DMS53 (cell line): ENCODE measurements around the gene ARAP1.

Experiments
- DNase-seq: peaks from one replicate; lab custom pipeline; 2025; lab: John Stamatoyannopoulos, UW

Gene ARAP1

DNA sequence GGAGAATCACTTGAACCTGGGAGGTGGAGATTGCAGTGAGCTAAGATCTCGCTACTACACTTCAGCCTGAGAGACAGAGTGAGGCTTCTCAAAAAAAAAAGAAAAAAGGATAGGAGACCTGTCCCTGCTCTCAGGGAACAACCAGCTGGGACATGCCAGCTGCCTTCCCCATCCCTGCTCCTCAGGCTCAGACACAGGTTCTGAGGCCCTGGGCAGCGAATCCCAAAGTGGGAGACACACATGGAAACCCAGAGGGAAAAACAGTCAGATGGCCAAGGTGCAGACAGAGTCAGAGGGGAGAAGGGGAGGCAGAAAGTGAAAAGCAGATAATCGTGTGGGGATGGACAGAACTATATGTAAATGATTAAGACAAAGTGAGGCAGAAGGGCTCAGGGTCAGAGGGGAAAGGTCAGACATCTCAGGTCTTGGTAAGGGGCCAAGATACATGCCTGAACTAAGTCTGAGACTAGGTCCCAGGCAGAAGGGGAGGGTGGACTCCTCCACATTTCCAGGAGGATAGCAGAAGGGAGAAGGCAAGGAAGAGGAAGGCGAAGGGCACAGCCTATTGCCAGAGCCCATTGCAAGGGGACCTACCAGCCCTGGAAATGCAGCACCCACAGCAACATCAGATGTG is 27.4 kb upstream of the ARAP1 start:
- DNase-seq = no peak

DNA sequence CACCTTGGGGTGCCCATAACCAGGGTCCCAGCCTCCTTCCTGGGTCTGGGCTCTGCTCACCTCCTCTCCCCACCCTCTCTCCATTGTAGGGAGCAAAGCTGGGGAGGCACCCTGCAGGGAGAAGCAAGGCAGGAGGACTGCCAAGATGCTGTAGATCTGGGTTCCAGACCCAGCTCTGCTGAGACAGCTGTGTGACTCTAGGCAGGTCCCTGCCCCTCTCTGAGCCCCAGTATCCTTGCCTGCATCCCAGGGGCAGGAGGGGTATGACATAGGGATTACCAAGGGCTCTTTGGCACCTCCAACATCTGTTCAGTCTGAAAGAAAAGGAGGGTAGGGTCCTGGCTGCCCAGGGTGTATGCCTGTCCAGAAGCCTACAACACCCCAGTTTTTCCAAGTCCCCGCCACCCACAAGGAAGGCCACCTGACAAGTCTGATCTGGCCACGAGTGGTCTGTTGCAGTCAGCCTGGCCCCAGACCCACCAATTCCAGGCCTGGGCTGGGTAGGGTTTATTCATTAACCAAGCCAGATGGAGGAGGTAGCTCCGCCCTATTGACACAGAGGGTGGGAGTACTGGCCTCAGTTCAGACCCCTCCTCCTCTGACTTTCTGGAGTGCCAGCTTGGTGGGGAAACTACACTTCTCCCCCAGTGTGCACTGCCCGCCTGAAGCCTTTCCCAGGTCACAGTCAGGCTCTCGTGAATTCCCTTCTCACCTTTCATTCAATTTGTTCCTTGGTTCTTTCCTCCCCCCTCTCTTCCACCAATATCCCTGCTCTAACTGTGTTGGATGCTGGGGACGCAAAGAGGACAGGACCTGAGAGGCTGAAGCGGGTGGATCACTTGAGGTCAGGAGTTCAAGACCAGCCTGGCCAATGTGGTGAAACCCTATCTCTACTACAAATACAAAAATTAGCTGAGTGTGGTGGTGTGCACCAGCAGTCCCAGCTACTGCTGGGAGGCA is 26.6 kb upstream of the ARAP1 start:
- peak; percentile 85 for DNase-seq

DNA sequence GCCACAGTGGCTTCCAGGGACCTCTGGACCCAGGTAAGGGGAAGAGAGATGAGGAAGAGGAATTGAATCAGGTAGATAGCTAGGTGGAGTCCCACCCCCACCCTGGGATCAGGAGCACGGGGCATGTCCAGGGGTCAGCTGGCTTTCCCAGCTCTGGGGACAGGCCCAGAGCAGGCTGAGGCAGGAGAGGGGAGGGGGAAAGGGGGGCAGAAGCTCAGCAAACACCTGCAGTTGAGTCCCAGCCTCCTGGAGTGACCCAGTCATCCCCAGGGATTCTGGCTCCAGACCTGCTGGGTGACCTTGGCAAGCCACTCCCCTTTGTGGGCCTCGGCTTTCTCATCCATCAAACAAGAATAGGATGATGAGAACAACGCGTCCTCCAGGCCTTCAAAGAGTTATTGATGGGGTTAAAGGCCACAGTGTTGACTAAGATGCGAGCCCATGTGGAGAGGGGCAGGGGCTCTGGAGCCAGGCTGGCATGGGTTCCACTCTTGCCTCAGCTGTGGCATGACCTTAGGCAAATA is 25.6 kb upstream of the ARAP1 start:
- peak; percentile 85 for DNase-seq

DNA sequence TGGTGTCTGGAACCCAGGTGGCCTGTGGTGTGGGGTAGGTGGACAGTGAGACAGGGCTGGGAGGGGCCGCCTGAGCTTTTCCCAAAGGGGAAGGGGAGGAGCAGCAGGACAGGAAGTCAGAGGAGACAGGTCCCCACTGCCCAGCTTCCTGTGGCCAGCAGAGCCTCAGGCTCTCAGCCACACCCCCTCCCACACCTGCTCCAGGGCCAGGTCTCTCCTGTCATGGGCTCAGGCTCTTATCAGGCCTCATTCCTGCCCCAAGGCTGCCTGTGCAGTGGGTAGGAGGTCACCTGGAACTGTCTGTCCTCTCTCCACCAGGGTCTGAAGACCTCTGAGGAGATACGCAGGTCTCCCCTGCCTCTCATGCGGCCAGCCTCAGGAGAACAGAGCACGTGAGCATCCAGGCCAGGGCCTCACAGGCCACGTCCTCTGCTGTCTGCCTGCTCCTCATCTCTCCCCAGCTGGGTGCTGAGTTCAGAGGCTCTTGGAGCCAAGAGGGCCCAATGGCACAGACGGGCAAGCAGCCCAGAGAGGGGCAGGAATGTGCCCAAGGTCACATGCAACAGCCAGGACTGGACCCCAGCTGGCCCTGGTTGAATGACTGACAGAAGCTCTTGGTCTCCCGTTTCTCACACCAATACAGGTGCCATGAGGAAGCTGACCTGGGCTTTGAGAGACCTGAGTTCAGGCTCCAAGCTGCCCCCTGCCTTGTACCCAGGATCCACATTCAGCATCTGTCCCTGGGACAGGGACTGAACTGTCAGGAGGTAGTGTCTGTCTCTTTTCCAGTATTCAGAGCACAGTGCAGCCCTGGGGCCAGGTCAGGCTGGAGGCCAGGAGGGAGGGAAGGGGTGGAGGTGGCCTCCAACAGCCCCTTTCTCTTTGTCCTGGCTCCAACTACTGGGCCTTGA is 24.9 kb upstream of the ARAP1 start:
- peak; percentile 80 for DNase-seq

DNA sequence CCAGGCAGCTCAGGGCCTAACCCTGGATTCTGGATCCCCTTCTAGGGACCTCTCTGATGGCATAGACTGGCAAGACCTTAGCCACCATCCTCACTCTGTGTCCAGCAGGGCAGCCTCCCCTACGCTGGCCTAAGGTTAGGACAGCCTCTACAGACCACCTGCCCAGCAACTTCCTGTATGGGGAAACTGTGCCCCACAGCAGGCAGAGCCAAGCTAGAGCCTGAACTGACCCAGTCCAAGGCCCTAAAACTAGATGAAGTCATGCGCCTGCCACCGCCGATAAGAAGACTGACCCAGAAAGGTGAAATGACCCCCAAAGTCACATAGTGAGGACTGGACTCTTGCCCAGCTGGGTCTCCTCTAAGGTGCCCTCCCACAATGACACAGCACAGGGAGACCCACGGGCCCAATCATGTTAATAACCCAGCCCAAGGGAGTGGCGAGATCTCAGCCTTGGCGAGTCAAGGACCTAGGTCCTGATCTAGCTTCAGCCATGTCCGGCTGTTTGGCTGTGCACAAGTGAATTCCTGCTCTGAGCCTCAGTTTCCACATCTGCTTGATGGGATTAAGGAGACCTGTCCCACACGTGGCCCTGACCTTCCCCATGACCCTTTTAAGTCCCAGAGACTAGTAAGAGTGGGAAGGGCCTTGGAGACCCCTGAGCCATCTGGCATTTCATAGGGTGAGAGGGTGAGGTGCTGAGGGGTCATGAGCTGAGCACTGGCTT is 24.1 kb upstream of the ARAP1 start:
- DNase-seq = no peak

DNA sequence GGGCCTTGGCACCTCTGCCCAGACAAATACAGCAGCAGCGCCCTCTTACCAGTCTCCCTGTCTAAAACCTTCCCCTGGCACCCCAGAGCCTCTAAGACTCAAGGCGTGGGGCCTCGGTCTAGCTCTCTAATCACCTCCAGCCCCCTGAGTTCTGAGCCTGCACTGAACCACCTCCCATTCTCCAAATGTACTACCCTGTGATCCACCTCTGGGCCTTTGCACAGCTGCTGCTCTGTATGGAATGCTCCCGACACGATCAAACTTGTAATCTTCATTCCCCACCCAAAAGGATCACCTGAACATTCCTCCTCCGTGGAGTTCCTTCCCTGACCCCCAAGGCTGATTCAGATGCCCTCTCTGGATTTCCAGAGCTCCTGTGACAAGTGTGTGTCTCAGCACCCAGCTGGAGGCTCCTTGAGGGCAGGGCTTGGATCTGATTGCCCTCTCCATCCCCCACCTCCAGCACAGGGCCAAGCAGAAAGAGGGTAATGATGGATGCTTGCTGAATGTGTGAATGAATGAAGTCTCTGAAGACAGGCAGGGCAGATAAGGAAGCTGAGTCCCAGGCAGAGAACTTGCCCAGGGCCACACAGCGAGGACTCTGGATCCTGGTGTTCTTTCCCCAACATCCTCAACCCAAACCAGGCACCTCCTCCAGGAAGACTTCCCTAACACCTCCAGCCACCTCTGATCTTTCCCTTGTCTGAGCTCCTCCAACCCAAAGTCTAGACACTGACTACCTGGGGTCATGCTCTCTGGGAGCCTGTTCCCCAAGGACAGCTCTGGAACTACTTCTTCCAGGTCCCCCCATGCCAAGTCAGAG is 23.3 kb upstream of the ARAP1 start:
- no peak for DNase-seq

DNA sequence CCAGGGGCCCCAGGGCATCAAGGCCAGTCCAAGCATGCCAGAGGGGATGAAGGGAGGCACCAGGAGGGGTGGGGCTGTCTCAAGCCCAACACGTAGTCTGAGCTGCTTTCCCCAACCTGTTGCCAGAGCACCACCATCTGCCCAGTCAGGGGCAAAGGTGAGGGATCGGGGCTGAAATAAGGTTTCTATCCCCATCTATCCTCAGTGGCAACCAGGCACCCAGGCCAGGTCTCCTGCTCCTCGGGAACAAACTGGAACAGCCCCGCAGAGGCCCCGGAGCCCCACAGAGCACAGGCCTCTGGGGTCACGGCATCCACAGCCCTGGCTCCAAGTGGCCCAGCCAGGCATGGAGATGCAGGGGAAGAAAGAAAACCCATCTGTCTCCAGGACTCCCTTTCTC is 22.3 kb upstream of the ARAP1 start:
- no peak for DNase-seq

DNA sequence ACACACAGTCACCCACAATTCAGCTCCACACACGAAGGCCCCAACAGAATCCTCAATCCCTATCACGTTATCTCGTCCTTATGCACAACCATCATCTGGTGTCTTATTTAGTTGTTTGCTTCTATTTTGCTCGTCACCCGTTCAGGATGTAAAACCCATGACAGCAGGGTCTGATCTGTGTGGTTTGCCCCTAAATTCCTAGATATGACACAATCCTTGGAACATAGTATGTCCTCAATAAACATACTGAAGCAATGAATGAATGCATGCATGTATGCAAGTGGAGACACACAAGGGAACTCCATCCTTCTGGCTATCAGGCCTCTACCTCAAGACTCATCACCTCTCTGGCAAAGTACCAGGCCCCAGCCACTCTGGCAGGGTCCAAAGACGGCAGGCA is 21.5 kb upstream of the ARAP1 start:
- DNase-seq = no peak

DNA sequence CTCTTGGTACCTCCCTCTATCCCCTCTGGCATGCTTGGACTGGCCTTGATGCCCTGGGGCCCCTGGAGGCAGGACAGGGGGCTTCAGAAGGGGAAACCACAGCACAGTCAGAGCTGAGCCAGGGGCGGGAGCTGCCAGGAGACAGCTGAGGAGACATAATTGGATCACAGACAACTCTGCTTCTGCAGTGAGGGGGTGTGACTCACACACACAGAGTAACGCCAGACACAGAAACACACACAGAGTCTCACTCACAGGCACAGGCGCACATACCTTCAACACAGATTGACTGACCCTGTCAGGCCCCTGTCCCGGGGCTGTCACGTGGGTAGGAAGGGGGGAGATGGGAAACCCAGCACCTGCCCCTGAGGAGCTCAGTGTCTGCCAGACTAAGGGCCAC is 21.1 kb upstream of the ARAP1 start:
- DNase-seq = no peak

DNA sequence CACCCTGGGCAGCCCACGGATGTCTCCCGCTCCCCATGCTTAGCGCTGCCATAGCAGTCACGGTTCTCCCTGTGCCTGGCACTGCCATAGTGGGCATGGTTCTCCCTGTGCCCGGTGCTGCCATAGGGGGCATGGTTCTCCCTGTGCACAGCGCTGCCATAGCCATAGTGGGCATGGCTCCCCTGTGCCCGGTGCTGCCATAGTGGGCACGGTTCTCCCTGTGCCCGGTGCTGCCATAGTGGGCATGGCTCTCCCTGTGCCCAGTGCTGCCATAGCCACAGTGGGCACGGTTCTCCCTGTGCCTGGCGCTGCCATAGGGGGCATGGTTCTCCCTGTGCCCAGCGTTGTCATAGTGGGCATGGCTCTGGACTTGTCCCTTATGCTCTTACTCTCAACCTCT is 19.9 kb upstream of the ARAP1 start:
- no peak for DNase-seq

DNA sequence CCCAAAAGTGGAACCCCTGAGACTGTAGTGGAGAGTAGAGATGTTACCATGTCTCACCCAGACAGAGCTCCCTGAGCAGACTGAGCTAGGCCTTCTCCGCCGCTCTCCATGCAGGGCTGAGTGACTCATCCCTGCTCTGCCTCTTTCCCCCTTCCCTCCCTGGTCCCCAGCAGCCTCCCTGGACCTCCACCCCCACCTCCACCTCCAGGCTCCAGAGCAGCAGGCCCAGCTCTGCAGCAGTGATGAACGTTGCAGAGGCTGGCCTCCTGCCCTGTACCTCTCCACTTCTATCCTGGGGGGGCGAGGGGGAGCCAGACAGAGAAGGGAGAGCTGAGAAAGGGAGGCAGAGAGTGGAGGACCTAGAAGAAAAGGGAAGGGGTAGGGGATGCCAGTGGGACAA is 19.3 kb upstream of the ARAP1 start:
- DNase-seq = peak; percentile 56

DNA sequence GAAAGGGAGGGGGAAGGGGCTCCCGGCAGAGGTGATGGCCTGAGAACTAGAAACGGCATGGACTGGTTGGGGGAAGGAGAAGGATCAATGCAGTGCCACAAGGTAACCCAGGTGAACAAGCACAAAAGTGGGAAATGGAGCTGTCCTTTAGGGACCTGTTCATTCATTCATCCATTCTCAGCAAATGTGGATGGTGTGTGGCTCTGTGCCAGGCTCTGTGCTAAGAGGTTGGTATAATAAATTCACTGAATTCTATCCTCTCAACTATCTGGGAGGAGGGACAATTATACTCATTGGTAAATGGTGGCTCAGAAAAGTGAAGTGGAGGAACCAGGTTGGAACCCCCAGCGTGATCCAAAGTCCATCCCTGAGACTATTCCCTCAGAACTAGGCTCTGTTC is 18.6 kb upstream of the ARAP1 start:
- DNase-seq = no peak

DNA sequence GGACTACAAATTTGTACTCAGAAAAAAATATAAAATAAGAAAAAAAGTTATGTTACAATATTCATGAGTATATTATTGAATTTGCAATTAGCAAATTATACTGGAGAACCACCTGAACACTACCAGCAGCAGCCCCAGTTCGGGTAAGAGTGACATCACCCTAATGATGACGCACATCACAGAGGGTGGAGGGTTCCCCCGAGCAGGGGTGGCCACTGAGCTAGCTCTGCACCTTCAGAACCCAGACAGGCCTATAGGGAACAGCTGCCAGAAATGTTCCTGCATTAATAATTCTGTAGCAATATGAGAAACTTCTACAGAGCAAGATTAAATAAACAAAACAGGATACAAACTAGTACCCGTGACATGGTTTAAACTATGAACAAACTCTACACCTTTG is 17.5 kb upstream of the ARAP1 start:
- no peak for DNase-seq

DNA sequence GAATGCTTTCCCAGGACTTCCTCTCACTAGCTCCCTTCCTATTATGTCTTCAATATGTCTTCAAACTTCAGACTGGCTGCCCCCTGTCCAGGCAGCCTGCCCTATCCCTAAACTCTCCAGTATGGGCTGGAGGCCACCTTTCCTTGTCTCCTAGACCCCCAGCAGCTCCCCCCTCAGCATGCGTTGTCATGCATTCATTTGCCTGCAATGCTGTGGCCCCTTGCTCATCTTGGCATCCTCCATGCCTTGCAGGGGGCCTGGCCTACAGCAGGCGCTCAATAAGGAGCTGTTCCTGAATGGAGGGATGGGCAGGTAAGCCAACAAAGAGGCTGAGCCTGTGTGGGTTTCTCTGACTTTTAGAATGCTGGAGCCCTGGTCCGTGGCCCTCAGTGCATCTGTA is 16.4 kb upstream of the ARAP1 start:
- no peak for DNase-seq

DNA sequence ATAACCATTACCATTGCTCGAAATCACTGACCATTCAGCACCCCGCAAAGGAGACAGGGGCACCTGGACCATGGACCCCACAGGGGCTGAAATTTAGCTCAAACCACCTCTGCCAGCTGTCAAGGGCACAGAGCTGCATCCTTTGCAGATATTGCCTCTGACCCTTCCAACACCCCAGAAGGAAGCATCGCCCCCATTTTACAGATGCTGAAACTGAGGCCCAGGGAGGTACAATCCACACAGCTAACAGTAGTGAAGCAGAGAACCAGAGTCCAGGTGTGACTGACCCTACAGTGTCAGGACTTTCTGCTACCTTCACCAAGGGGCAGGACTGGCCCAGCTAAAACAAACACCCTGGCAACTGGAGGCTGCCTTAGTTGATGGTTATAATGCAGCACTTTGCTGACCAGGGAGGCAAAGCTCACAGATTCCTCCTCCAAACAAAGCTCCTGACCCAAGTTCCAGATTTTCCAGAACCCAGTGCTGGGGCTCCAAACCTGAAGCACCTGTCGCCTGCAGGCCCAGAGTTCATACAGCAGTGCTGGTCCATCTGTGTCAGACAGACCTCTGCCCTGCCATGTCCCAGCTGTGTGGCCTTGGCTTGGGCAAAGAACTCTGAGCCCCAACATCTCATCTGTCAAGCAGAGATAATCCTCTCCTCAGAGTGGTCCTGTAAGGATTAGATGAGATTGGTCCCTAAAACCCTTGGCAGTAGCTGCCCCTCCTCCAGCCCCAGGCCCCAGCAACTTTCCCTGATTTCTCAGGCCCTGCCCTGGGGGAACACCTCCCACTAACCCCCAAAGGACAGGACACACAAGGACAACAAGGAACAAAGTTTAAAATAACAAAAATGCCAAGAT is 15.2 kb upstream of the ARAP1 start:
- DNase-seq = no peak

DNA sequence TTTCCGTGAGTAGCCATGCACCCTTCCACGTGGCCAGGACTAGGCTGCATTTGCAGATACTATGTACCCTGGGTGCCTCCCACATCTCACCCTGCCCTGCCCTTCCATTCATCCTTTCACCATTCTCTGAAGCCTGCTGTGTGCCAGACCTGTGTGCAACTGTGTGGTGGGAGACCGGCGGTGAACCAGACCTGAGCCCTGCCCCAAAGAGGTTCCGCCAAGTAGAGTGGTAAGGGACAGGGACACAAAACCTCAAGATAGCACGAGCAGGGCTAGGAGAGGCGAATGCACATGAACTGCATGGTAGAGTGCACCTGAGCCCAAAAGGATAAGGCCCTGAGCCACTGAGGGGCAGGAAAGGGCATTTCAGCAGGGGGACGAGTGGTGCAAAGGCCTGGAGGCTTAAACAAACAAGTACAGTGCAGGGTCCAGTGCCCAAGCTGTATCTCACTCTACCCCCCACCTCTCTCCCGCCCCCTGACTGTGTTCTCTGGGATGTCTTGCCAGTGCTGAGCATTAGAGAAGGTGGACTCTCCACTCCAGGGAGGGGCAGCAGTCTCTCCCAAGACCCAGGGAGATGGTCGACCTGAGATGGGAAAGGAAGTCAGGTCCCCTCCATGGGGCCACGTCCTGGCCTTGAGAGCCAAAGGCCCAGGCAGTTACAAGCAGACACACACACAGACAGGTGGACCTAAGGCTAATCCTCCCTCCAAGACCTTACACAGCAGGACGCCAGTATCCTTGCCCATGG is 14.1 kb upstream of the ARAP1 start:
- DNase-seq = no peak

DNA sequence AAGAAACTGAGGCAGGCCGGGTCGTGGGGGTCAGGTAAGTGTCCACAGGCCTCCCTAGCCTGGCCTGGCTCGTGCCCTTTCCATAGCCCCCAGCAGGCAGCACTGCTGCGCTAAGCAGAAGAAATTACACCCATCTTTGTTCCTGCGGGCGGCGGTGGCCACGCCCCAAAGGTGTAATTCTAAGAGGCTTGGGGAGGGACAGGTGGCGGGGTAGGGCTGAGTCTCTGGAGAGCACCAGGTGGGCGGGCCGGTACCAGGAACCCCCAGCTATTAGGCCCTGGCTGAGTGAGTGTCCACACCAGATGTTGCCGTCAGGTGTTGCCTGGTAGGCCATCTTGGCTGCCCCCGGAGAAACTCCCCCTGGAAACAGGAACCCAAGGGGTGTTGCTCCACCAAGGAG is 12.3 kb upstream of the ARAP1 start:
- peak; percentile 94 for DNase-seq

DNA sequence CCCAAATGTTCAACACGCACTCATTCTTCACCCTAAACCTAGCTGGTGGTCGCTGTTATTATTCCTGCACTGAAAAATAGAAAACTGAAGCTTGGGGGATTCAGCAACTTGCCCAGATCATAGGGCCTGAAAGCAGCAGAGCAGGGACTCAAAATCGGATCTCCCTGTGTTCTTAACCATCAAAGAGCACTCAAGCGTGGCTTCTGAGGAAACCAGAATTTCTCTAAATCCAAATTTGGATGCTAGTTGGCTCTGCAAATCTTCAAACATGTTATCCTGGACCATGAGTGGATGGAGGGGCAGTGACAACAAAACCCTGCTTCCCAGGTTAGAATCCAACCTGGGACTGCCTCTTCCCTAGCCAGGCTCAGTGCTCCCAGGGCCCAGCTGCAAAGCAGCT is 11.6 kb upstream of the ARAP1 start:
- DNase-seq = no peak
